NCI-H510A (cell line): ENCODE data around the gene CITED1.
A peak's percentile ranks its signal among the peaks of the same experiment; 100 is the strongest.
"Not testable (repeated sequence)": the region's sequence is repeated elsewhere in the genome, so short reads cannot be mapped to it uniquely, and the experiment has no call there.

Experiments
- DNase-seq: peaks from one replicate; lab custom pipeline; 2025; lab: John Stamatoyannopoulos, UW

The CITED1 gene, protein sequence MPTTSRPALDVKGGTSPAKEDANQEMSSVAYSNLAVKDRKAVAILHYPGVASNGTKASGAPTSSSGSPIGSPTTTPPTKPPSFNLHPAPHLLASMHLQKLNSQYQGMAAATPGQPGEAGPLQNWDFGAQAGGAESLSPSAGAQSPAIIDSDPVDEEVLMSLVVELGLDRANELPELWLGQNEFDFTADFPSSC

GRCh38 chrX:72305286-72306084, at the start of gene CITED1:
CITED1 (minus strand) TSS chrX:72305914; CDS start chrX:72302869, 3,045 bp downstream.
- DNase-seq: no peak

- DNase-seq: no peak
These were observed 47.1 kb upstream of the CITED1 start for GRCh38 chrX:72352786-72353185.

DNA sequence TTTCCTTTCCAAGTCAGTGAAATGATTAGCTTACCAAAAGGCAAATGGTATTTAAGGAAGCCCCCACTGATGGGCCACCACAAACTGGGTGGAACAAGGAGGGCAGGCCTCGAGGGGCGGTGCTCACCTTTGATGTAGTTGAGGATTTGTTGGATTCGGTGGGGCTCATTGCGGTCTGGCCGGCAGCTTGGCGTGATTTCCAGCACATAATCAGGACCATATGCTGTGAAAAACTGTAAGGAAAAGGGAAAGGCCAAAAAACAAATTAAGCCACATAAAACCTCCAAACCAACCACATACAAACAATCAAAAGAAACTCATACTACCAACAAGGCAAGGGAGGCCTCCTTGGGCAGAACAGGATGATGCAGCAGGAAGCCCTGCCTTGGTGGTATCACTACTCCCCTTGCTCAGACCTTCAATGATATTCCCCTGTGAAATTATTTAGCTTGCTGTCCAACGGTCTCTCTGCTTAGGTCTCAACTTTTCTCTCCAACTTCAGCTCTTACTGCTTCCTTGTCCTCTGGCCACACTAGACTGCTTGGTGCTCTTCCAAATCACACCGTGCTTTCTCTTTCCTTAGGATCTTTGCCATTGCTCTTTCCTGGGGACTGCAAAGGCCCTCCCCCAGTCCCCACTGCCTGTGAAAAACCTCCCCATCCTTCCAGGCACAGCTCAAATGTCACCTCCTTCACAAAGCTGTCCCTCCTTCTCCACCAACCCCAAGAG, 46.1 kb upstream of the CITED1 start:
- DNase-seq: no peak

- no peak for DNase-seq
These were observed 43.5 kb upstream of the CITED1 start for GRCh38 chrX:72349190-72349589.

DNA sequence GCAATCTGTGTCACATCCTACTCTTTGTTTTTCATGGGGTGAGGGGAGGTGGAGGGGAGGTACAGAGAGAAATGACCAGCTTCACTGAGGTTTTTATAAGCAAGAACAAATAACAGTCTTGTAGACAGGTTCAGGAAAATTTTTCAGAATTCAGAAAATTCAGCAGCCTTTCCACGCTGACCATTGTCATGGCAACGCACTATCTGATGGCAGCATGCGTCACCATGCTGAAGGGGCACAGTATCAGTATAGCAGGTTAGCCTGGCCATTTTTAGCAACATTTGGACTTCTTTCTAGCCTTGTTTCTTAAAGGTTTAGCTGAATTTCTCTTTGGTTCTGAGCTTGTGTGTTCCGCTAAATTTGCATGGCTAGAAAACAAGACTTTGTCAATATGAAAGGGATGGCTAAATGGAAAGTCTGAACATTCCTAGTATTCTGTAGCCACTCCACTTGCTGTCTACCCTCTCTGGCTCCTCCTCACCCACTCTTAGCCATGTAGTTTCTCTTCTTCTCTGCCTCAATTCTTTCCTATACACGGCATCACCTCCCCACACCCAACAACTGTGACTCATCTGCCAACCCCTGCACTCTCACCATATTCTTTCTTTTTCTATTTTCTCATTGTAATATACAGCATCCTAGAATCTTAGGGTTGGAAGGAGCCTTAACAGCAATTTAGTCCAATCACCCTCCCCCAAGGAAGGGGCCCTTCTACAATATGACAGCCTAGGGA, 42.7 kb upstream of the CITED1 start:
- DNase-seq: no peak

- no peak for DNase-seq
These were observed 41.7 kb upstream of the CITED1 start for GRCh38 chrX:72347366-72347765.

GRCh38 chrX:72346302-72346949, 40.7 kb upstream of the CITED1 start:
- no peak for DNase-seq

DNA sequence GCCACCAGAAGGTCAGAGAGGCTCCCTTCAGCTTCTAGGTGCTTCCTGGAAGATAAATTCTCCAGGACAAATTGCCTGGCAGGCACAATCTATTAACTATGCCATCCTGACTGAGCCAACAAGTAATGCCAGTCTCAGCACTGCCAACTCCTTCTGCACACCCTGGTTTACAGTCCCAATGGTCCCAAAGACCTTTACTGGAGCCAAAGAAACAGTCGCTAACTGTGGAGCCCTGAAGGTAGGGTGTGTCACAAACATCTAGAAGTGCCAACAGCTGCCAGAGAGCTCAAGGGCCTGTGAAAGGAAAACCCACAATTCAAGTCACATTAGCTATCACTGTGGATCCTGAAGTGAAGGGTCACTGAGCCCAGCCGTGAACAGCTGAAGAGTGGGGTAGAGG, 34.9 kb upstream of the CITED1 start:
- DNase-seq: no peak

DNA sequence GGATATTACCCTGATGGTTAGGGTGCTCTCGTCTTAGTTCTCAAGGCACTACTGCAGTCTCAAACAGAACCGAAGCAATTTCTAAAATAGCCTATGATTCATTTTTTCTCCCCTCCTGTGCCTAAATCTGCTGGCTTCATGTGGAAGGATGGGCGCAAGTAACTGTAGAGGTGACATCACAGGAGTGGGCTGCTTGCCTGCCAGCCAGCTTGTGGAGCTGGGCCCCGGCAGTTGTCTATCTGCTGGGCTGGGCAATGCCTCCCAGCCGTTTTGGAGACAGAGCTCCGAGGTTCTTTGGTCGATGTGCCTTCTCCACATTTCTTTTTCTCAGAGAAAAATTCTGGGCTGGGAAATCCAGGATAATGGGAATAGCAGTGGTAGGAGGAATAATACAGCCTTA, 34.3 kb upstream of the CITED1 start:
- DNase-seq: no peak

DNA sequence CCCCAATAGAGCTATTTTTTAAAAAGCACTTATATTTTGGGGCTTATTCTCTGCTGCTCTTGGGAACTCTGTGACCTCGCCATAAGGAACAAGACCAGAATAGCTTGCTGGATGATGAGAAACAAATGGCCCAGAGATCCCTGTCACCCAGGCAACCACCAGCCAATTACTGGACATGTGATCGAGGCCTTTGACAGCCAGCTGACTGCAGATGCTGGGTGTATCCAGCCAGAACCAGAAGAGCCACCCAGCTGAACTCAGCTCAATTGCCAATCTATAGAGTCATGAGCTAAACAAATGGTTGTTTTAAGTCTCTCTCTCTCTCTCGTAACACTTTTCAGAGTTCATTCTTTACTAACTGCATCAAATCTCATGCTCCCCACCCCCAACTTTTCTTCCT, 24.4 kb upstream of the CITED1 start:
- no peak for DNase-seq

DNA sequence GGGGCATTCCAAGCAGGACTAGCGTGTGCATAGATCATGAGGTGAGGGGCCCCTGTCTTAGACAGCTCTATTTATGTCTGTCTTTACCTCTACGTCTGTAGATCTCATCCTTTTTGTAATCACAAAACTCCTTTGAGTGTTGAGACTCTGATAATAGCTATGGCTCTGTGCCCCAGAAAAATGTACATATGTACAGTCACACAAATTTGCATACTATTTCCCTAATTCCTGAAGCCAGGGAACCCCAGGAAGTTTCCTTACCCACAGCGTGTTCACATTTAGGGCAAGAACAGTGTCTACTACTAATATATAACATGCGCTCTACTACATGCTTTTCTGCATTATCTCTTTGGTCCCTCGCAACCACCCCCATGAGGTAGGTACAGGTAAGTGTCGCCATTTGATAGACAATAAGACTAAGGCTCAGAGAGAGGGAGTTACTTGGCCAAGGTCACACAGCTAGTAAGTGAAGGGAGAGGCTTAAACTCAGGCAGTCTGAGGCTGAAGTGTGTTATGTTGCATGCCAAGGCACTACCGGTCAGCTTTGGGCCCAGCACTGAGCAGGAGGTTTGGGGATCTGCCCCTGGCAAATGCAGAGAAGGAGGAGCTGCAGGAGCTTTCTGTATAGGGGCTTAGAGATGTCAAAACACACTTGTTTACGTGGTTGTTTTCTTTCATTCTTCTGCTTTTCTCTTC, 21.0 kb upstream of the CITED1 start:
- DNase-seq: no peak

GRCh38 chrX:72319651-72320050, 13.9 kb upstream of the CITED1 start:
- DNase-seq: not testable (repeated sequence)

GRCh38 chrX:72317139-72317538, 11.4 kb upstream of the CITED1 start:
- no peak for DNase-seq

DNA sequence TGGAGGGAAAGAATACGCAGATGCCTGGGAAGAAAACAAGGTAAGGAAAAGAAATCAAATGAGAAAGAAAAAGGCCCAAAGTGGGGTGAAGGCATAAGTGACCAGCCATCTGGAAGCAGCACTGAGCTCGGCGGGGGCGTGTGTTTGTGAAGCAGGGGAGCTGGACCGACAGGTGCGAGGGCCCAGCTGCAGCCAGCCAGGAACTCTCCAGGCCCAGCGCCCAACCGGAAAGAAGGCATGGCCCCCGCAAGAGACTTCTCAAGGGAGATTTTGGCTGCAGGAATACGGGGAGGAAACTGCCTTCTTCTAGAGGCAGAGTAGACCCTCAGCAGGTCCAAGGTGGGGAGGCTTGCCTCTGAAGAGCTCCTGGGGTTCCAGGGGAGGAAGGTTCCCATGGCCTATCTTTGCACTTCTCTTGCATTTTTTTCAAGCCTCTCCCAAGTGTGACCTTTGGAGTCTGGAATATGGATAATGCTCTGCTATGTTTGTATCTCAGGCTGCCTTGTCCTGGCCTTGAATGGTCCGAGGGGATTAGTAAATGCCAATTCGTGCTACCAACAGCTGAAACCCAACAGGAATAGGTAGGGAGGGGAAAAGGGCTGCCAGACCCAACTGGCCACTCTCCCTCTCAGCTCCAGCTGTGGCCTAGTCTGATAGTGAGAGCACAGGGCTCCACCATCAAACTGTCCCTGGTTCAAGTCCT, 10.8 kb upstream of the CITED1 start:
- peak; percentile 8 for DNase-seq

DNA sequence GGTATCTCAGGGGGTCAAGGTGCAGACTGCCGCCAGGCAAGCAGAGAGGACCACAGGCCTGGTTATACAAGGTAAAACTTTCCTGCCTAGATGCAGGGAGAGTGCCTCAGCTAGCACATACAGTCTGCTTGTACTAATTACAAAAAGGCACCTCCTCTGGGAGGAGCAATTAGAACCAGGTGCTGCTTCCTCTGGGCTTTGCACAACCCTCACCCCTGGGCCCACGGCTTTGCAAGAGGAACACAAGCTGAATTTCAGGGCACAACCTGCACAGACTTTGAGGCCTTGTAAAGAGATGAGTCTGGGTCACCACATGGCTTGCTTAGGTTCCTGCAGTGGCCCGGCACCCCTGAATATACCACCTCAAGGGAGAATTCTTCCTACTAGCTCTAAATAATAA, 9.2 kb upstream of the CITED1 start:
- peak; percentile 9 for DNase-seq

GRCh38 chrX:72313707-72314641, 8.3 kb upstream of the CITED1 start:
- no peak for DNase-seq

DNA sequence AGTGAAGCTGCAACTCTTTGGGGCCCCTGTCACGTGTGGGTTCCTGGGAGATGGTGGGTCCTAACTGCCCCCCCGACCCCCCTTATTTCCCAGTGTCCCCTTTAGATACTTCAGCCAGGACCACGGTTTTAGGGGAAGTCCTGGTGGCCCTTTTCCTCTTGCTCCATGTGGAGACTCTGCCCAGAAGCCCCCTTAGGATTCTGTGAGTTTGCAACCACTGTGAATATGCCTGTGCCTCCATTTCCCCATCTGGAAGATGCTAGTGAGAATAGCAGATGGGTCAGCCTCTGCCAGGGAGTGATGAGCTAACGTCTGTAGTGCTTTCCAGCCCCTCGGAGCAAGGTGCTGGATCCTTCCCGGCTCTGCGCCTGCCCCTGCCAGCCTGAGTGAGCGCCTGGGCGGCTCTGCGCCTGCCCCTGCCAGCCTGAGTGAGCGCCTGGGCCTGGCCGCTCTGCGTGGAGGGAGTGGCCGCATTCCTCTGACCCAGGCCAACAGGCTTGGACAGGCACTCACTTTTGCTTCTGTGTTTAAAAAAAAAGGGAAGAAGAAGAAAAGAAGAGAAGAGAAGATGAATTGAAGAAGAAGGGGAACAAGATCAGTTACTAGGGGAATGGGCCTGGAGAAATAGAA, 6.7 kb upstream of the CITED1 start:
- no peak for DNase-seq

GRCh38 chrX:72309297-72310071, 3.8 kb upstream of the CITED1 start:
- no peak for DNase-seq
